Immature natural killer cell (primary cell): Measurements from ENCODE around the gene NHSL2. TPM values are rescaled to one million over a fixed set of nuclear protein-coding genes. Genes with fewer than 3 reads are reported as not detected.
"Not testable (repeated sequence)": the region's sequence is repeated elsewhere in the genome, so short reads cannot be mapped to it uniquely, and the experiment has no call there.

Experiments
- DNase-seq, 3 donors: peaks; one replicate each; pipeline ENCODE4 v3.0.0; 2022; ENCODE audit warnings: mixed read lengths in 1 of 3
- H3K27ac Mint-ChIP-seq, 6 donors: one replicate each; pipeline ENCODE4 v1.8.0; 2020; ENCODE audit warnings: mixed read lengths in 6 of 6, mild to moderate bottlenecking in 5 of 6, inconsistent platforms in 4 of 6, moderate library complexity in 3 of 6
- H3K27me3 Mint-ChIP-seq, 3 donors: one replicate each; pipeline ENCODE4 v1.8.0; 2020 to 2021; ENCODE audit warnings: low read depth in 3 of 3, mild to moderate bottlenecking in 3 of 3, mixed read lengths in 3 of 3, moderate library complexity in 3 of 3, inconsistent platforms in 1 of 3
- H3K36me3 Mint-ChIP-seq, 3 donors: one replicate each; pipeline ENCODE4 v1.8.0; 2020; ENCODE audit warnings: mixed read lengths in 3 of 3, inconsistent platforms in 2 of 3, mild to moderate bottlenecking in 2 of 3
- H3K4me1 Mint-ChIP-seq, 2 donors: one replicate each; pipeline ENCODE4 v1.8.0; 2020; ENCODE audit warnings: inconsistent platforms in 2 of 2, mild to moderate bottlenecking in 2 of 2, mixed read lengths in 2 of 2, moderate library complexity in 1 of 2
- H3K4me3 Mint-ChIP-seq, 5 donors: one replicate each; pipeline ENCODE4 v1.8.0; 2020; ENCODE audit warnings: mild to moderate bottlenecking in 5 of 5, mixed read lengths in 5 of 5, inconsistent platforms in 3 of 5, moderate library complexity in 3 of 5
- H3K9me3 Mint-ChIP-seq, 6 donors: one replicate each; pipeline ENCODE4 v1.8.0; 2020; ENCODE audit warnings: mild to moderate bottlenecking in 6 of 6, mixed read lengths in 6 of 6, inconsistent platforms in 4 of 6, moderate library complexity in 3 of 6
- polyA plus RNA-seq, 3 donors: library from polyadenylated mRNA; unstranded; fragments of 300-500 nt; fragmentation: Illumina TruSeq; gene quantifications; one replicate each; pipeline ENCODE4 v1.2.3, GENCODE V29; 2021

Gene NHSL2
- polyA plus RNA-seq, 3 donors from 2014 or later = 10.2 to 29.0 (median 10.6) TPM

DNA sequence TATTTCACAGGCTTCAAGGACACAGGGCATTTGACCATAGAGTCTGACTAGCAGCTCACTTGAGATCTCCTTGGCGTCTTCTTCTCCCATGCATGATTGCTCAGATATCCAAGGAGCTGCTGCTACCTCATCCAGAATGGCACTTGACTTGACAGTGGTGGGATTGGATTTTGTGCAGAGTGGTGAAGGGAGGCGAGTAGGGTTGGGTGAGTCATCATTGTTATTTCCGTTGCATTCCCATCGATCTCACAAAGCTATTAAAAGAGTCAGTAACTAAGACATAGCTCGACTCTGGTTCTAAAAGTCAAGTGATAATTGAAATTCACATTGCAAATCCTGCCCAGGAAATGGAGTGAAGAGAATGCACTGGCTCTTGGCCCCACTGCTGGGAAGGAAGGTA is 27.7 kb downstream of the NHSL2 start:
- Mint-ChIP-seq H3K4me3 (no peak overlapping the region), H3K4me1 (no peaks in the 10 kb centered on the region), H3K9me3 (no peaks in the 10 kb centered on the region), H3K27me3 (peaks cover 0 to 16% (median 0%) of the 10 kb centered on the region in 3 donors), H3K27ac (no peak overlapping the region), H3K36me3 (no peaks in the 10 kb centered on the region)
- no peak for DNase-seq

DNA sequence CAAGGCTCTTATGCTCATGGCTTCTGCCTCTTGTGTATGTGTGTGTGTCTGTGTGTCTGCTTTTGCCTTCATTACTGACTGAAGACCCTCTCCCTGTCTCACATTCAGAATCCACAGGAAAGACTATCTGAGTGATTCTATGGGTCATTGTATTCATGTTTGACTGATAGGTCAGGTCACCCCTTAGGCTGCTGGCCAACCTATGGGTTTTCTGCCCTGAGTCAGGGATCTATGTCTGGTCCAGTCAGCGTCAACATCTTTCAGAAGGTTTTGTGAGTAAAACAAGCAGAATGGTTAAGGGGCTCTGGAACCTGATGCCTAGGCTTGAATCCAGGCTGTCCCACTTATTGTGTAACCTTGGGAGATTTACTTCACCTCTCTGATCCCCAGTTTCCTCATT is 30.5 kb downstream of the NHSL2 start:
- H3K27ac Mint-ChIP-seq = no peak overlapping the region
- H3K4me3 Mint-ChIP-seq = no peak overlapping the region
- no peak for DNase-seq
- no peaks in the 10 kb centered on the region for H3K36me3 Mint-ChIP-seq
- peaks cover 0 to 7% (median 0%) of the 10 kb centered on the region in 3 donors for H3K27me3 Mint-ChIP-seq
- no peaks in the 10 kb centered on the region for H3K9me3 Mint-ChIP-seq
- H3K4me1 Mint-ChIP-seq = no peaks in the 10 kb centered on the region

DNA sequence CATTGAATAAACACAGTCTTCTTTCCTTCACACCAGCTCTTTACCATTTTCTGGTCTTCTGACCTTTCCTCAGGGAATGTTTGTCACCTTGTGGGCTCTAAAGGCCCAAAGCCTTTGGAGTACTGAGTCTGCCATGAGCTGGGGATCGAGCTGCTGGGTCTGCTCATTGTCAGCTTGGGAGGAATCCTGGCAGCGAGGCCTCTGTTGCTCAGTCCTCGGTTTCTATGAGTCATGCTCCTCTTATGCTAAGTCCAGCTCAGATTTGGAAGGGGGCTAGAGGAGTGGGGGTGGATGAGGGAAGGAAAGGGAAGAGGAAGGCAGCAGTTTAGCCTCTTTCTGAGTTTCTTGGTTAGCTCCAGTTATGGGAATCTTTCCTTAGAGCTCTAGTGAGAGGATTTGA is 31.1 kb downstream of the NHSL2 start:
- no peak overlapping the region for H3K27ac Mint-ChIP-seq
- peaks cover 0 to 7% (median 0%) of the 10 kb centered on the region in 3 donors for H3K27me3 Mint-ChIP-seq
- no peaks in the 10 kb centered on the region for H3K36me3 Mint-ChIP-seq
- no peak for DNase-seq
- no peak overlapping the region for H3K4me3 Mint-ChIP-seq
- no peaks in the 10 kb centered on the region for H3K9me3 Mint-ChIP-seq
- H3K4me1 Mint-ChIP-seq = no peaks in the 10 kb centered on the region

DNA sequence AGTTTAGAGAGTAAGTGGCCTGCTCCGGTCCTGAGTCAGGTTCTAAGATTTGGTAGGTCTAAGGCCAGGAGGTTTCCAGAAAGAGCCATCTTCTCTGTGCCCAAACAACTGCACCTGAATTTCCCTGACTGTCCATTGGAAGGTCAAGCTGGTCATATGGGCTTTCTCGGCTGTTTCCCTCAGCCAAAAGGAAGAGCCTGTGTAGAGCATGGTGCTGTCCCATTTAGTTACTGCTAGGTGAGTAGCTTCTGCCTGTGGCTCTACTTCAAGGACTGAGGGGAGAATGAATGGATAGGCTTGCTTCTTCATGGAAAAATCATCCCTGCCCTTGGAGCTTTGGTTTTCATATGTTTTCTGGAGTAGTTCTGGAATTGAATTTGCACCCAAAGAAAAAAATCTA is 33.7 kb downstream of the NHSL2 start:
- H3K4me3 Mint-ChIP-seq = no peak overlapping the region
- peaks cover 0 to 11% (median 3%) of the 10 kb centered on the region in 3 donors for H3K27me3 Mint-ChIP-seq
- H3K27ac Mint-ChIP-seq = no peak overlapping the region
- DNase-seq = no peak
- H3K36me3 Mint-ChIP-seq = no peaks in the 10 kb centered on the region
- no peaks in the 10 kb centered on the region for H3K9me3 Mint-ChIP-seq
- no peaks in the 10 kb centered on the region for H3K4me1 Mint-ChIP-seq

DNA sequence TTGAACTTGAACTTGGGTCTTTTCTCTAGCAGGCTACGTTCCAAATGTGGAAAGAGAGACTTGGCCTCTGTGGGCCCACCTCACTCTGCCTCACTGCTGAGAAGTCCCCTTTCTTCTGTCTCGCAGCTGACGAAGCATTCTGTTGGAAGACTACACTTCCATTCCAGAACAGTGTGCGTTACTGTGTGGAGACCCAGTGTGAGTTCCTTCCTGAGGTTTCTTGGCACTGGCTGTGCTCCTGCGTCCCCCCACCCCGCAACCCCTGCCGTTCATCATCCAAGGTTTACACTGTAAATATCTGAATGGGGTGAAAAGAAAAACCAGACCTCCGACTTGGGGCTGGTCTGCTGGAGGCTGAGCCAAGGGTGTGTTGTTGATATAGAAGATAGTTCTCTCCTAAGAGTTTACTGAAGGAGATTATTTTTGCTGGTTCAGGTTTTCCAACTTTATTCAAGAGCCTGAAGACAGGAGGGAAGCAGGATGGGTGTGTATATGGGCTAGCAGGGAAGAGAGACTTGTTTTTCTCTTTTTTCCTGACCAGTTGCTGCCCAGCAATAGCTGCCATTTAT is 34.7 kb downstream of the NHSL2 start:
- DNase-seq = no peak
- H3K9me3 Mint-ChIP-seq = no peaks in the 10 kb centered on the region
- no peak overlapping the region for H3K4me3 Mint-ChIP-seq
- peaks cover 0 to 11% (median 4%) of the 10 kb centered on the region in 3 donors for H3K27me3 Mint-ChIP-seq
- H3K4me1 Mint-ChIP-seq = no peaks in the 10 kb centered on the region
- H3K36me3 Mint-ChIP-seq = no peaks in the 10 kb centered on the region
- H3K27ac Mint-ChIP-seq = no peak overlapping the region

DNA sequence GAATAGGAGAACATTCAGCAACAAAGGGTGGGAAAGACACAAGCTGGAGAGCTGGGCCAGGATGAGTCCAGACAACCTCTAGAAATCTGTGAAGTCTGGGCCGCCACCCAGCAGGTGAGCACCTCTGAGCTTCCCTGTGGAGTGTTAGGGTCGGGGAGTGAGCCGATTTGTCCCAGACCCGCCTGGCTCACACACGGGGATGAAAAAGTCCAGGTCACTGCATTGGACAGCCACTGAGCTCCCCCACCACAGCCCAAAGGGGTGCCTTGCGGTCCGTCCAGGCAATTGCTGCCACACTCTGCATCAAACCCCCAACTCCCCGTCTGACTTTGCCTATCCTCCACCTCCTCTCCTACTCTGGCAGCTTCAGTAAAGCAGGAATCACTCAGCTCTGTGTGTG is 38.7 kb downstream of the NHSL2 start:
- no peaks in the 10 kb centered on the region for H3K9me3 Mint-ChIP-seq
- no peak overlapping the region for H3K4me3 Mint-ChIP-seq
- no peak overlapping the region for H3K27ac Mint-ChIP-seq
- H3K27me3 Mint-ChIP-seq = peaks cover 0 to 8% (median 6%) of the 10 kb centered on the region in 3 donors
- no peak for DNase-seq
- H3K36me3 Mint-ChIP-seq = no peaks in the 10 kb centered on the region
- no peaks in the 10 kb centered on the region for H3K4me1 Mint-ChIP-seq

DNA sequence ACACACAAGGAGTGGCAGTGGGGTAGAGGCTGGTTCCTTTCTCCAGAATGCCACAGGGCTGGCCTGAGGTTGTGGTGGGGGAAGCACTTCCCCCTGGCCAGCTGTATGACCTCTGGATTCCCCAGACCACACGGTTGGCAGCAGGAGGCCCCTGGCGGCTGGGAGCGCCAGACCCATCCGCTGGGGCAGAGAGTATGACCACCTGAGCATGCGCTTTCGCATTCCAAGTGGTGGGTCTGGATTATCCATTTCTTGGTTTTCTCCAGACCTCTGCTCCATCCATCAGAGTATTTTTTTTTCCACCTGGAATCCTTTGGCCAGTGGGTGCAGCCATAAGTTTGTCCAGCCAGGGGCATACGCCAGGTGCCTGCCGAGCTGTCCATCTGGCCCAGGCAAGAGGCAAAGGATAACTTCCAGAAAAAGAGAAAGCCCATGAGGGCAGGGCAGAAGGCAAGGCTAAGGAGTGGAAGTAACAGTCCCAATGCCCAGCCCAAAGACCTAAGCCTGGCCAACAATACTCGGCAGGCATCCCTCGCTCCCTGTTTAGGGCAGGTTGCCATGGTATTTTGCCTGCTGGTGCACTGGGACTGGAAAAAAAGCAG is 39.3 kb downstream of the NHSL2 start:
- Mint-ChIP-seq H3K4me1 (no peaks in the 10 kb centered on the region), H3K9me3 (no peaks in the 10 kb centered on the region), H3K27me3 (peaks cover 0 to 10% (median 6%) of the 10 kb centered on the region in 3 donors), H3K27ac (no peak overlapping the region), H3K4me3 (no peak overlapping the region), H3K36me3 (no peaks in the 10 kb centered on the region)
- DNase-seq = no peak

DNA sequence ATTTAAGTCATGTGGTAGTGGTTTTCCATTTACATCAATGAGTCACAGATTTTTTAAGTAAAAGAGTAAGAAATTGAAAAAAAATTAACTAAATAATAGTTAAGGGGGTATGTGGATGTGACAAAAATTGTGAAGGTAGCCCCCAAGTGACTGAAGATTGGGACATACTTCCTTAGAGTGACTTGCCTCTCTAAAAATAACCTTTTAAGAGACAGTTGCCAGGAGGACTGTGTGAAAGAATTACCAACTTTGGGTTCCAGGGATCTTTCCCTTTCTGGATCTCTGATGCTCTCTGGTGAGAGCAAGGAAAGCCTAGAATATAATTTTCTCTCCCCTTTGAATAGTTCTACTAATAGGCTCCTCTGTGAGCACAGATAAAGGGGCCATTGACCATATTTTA is 42.7 kb downstream of the NHSL2 start:
- Mint-ChIP-seq H3K4me1 (no peaks in the 10 kb centered on the region), H3K36me3 (no peaks in the 10 kb centered on the region), H3K27me3 (peaks cover 0 to 6% (median 3%) of the 10 kb centered on the region in 3 donors), H3K4me3 (no peak overlapping the region), H3K27ac (no peak overlapping the region), H3K9me3 (no peaks in the 10 kb centered on the region)
- no peak for DNase-seq

DNA sequence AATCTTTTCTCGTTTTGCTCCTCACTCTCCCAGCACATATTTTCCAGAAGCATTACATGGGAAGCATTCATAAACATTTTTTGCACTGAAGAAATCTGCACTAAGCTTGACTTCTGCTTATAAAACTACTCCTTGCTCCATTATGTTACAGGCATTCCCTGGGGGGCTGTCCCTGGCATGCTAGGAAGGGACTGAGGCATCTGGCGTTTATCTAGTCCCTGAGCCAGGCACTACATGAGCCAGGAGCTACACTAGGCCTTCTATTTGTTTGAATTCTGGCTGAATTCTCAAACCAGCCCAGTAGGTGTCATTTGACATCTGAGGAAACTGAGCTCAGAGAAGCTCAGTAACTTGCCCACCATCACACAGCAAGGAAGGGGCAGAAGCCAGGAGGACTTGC is 43.3 kb downstream of the NHSL2 start:
- no peak for DNase-seq
- peaks cover 0 to 6% (median 3%) of the 10 kb centered on the region in 3 donors for H3K27me3 Mint-ChIP-seq
- H3K36me3 Mint-ChIP-seq = no peaks in the 10 kb centered on the region
- H3K9me3 Mint-ChIP-seq = no peaks in the 10 kb centered on the region
- no peak overlapping the region for H3K4me3 Mint-ChIP-seq
- H3K4me1 Mint-ChIP-seq = no peaks in the 10 kb centered on the region
- no peak overlapping the region for H3K27ac Mint-ChIP-seq

DNA sequence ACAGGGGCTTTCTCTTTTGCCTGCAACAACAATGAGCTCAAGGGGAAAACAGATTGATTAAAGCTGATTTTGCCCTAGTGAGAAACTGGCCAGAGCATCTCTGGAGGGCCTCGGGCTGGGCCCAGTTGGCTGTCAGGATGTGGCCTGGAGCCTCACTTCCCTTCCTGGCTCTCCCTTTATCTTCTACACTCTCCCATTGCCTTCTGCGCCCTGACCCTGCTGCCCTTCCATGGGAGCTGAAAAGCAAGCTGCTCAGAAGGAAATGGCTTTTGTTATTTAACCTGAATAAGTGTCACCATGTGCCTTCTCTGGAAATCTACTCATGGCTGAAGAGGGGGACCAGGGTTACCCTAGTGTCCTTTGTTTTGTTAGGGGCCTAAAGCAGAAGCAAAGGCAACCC is 43.8 kb downstream of the NHSL2 start:
- Mint-ChIP-seq H3K27me3 (peaks cover 0 to 4% (median 3%) of the 10 kb centered on the region in 3 donors), H3K36me3 (no peaks in the 10 kb centered on the region), H3K9me3 (no peaks in the 10 kb centered on the region), H3K4me1 (no peaks in the 10 kb centered on the region), H3K27ac (no peak overlapping the region), H3K4me3 (no peak overlapping the region)
- no peak for DNase-seq

DNA sequence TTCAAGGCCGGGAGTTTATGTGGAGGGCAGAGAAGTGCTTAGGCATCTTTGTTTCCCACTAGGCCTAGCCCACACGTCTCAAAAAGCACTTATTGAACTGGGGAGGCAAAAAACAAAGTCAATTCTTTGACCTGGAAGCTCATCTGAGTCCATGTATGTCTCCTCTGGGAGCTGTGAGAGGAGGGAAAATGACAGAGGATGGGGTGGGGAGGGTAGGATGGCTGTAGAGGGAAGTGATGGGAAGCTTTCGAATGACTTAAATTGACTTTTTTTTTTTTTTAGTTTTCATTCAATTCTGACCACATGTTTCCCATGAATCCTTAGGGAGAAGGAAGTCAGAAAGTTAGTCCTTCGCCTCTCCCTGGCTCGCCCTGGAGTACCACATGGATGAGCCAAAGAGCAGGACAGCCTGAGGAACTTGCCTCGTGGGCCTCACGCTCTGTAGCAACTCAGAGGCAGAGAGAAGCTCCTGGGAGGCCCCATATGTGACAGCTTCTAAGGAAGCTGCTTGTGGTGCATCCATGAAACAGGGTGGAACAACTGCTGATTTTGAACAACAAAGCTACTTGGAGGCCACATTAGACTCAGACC is 45.0 kb downstream of the NHSL2 start:
- H3K36me3 Mint-ChIP-seq = no peaks in the 10 kb centered on the region
- no peak overlapping the region for H3K4me3 Mint-ChIP-seq
- DNase-seq = no peak
- H3K9me3 Mint-ChIP-seq = no peaks in the 10 kb centered on the region
- H3K4me1 Mint-ChIP-seq = no peaks in the 10 kb centered on the region
- H3K27me3 Mint-ChIP-seq = peaks cover 0 to 4% (median 1%) of the 10 kb centered on the region in 3 donors
- H3K27ac Mint-ChIP-seq = no peak overlapping the region

DNA sequence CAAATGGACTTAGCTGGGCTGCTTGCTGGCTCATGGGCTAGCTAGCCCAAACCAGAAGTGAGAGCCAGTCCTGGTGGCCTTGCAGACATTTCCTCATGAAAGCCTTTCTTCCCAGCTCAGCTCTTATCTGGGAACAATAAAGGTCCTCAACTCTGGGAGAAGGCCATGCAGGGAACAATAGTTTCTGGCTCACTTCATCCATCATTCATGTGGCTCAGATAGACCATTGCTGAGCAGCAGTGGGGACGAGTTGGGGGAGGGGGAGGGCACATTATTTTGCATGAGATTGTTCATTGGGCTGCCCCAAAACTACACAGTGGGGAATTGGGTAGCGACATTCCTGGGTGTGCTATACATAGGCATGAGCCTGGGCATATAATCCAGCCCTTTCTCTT is 47.6 kb downstream of the NHSL2 start:
- Mint-ChIP-seq H3K27me3 (peaks cover 0 to 2% (median 1%) of the 10 kb centered on the region in 3 donors), H3K4me3 (no peak overlapping the region), H3K27ac (no peak overlapping the region), H3K9me3 (peaks cover 0 to 2% (median 0%) of the 10 kb centered on the region in 6 donors), H3K36me3 (no peaks in the 10 kb centered on the region), H3K4me1 (no peaks in the 10 kb centered on the region)
- no peak for DNase-seq

DNA sequence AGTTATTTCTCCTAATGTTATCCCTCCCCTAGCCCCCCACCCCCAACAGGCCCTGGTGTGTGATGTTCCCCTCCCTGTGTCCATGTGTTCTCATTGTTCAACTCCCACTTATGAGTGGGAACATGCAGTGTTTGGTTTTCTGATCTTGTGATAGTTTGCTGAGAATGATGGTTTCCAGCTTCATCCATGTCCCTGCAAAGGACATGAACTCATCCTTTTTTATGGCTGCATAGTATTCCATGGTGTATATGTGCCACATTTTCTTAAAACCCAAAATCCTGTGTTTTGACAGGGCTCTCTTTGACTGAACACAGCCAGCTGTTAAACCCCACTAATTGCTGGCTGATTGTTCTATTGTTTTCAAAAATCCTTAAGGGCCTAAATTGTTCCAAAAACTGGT is 53.5 kb downstream of the NHSL2 start:
- H3K27ac Mint-ChIP-seq, H3K4me1 Mint-ChIP-seq, H3K36me3 Mint-ChIP-seq, H3K9me3 Mint-ChIP-seq, H3K4me3 Mint-ChIP-seq, DNase-seq, H3K27me3 Mint-ChIP-seq: not testable (repeated sequence)

DNA sequence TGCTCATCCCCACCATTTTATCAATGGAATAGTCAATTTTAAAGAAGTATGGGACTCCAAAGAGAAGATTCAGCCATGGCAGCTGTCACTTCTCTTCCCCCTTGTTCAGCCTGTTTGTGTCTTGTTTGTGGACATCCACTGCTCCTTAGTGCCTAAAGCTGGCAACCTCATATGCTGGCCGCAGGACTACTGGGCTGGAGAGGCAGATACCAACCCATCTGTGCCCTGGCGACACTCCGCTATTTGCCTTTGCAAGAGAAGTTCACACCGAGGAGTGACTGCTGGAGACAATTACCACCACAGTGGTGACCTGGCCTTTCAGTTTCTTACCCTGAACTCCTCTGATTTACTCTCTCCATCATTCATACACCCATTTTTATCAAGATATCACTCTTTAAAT is 64.3 kb downstream of the NHSL2 start:
- H3K27me3 Mint-ChIP-seq = peaks cover 2 to 3% (median 3%) of the 10 kb centered on the region in 3 donors
- no peaks in the 10 kb centered on the region for H3K4me1 Mint-ChIP-seq
- DNase-seq = no peak
- no peak overlapping the region for H3K27ac Mint-ChIP-seq
- no peaks in the 10 kb centered on the region for H3K36me3 Mint-ChIP-seq
- no peak overlapping the region for H3K4me3 Mint-ChIP-seq
- no peaks in the 10 kb centered on the region for H3K9me3 Mint-ChIP-seq

DNA sequence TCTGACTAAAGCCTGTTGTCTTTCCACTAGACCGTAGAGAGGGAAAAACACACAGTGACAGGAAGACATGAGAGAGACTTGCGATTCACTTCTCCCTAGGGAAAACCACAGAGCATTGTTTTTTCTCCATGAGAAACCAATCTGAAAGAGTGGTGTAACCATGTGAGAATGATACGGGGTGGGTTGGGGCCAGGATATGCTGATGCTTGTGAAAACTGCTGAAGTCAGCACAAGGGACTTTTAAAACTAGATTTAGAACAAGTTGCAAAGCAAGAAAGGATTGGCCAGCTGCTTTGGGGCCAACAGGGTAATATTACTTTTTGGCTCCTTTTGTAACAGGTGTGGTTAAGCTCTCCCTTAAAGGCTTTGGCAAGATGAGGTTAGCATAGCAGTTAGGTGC is 66.1 kb downstream of the NHSL2 start:
- Mint-ChIP-seq H3K36me3 (no peaks in the 10 kb centered on the region), H3K4me3 (no peak overlapping the region), H3K9me3 (no peaks in the 10 kb centered on the region), H3K27me3 (peaks cover 3 to 15% (median 3%) of the 10 kb centered on the region in 3 donors), H3K4me1 (no peaks in the 10 kb centered on the region), H3K27ac (no peak overlapping the region)
- DNase-seq = no peak
